Activated T-helper 2 cell treated with anti-CD3 and anti-CD28 coated beads, Interferon-gamma antibody, Interleukin-2, Interleukin-4, amounts not matched to agents 10 μg/mL and 5 μg/mL and 100 μg/mL, durations not matched to agents 14 hours and 24 hours and 36 hours (primary cell): Measurements from ENCODE around the gene CAMTA1. TPM values are rescaled to one million over a fixed set of nuclear protein-coding genes. Genes with fewer than 3 reads are reported as not detected.

Experiments used
- DNase-seq: peaks from one replicate; pipeline ENCODE4 v3.0.0; 2021; ENCODE audit warnings: low spot score
- H3K27ac Mint-ChIP-seq: one replicate; pipeline ENCODE4 v1.8.0; 2021; ENCODE audit warnings: mixed read lengths
- H3K27me3 Mint-ChIP-seq: one replicate; pipeline ENCODE4 v1.8.0; 2021; ENCODE audit warnings: low read depth, mixed read lengths
- H3K36me3 Mint-ChIP-seq: one replicate; pipeline ENCODE4 v1.8.0; 2021; ENCODE audit warnings: low read depth, mixed read lengths
- H3K4me1 Mint-ChIP-seq: one replicate; pipeline ENCODE4 v1.8.0; 2021; ENCODE audit warnings: low read depth, mixed read lengths
- H3K4me3 Mint-ChIP-seq: one replicate; pipeline ENCODE4 v1.8.0; 2021; ENCODE audit warnings: low read depth, mild to moderate bottlenecking, moderate library complexity, mixed read lengths
- H3K9me3 Mint-ChIP-seq: one replicate; pipeline ENCODE4 v1.8.0; 2021; ENCODE audit warnings: mixed read lengths
- intact Hi-C: fragments of 100-400 bp; cut with micrococcal nuclease; formaldehyde crosslinking; loops from one replicate; pipeline ENCODE4 v1.15.1; 2023
- total RNA-seq: library from RNA; stranded (reverse); gene quantifications from 2 replicates; pipeline ENCODE4 v1.2.3, GENCODE V29; 2022

Gene CAMTA1
- total RNA-seq, 1 donor from 2014 or later = 62.9 TPM

DNA sequence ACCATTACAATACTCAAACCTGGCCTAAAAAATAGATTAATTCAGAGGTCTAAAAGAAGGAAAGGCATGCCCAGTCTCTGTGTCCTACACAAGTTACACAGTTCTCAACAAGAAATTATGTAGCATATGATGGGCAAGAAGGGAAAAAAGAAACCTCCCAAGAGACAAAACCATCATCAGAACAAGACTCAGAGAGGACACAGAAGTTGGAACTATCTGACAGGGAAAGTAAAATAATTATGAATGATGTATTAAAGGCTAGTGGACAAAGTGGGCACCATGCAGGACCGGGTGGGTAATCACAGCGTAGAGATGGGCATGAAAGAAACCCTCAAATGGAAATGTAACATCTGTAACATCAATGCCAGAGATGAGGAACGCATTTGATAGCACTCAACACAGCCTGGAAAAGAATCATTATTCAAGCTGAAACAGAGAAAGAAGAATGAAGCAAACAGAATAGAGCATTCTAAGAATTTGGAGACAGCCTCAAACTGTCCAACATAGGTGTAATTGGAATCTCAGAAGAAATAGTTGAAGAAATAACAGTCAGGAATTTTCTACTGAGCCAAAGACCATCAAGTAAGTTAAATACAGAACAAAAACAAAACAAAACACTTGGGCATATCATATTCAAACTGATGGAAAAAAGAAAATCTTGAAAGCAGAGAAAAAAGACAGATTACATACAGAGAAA lies 1028.6 kb downstream of the CAMTA1 start:
- Mint-ChIP-seq H3K4me1 (peaks cover 2% of the 10 kb centered on the region), H3K4me3 (no peak overlapping the region), H3K9me3 (peaks cover 22% of the 10 kb centered on the region), H3K27me3 (peaks cover 4% of the 10 kb centered on the region), H3K36me3 (peaks cover 19% of the 10 kb centered on the region), H3K27ac (no peak overlapping the region)
- no peak for DNase-seq
- intact Hi-C loops = no loop called here

Other genes with a start within 250 kb of the CAMTA1 start
- 43.4 and 50.0 TPM in 2 replicates for gene NOL9, start 230.9 kb upstream of the CAMTA1 start, total RNA-seq
- gene TAS1R1, start 230.1 kb upstream of the CAMTA1 start, total RNA-seq = not detected in 2 replicates
- 26.3 and 28.0 TPM in 2 replicates for gene ZBTB48, start 205.5 kb upstream of the CAMTA1 start, total RNA-seq
- gene KLHL21, start 182.6 kb upstream of the CAMTA1 start, total RNA-seq = 21.3 and 22.6 TPM in 2 replicates
- gene PHF13, start 171.7 kb upstream of the CAMTA1 start, total RNA-seq = 19.7 and 20.4 TPM in 2 replicates
- 23.2 and 24.1 TPM in 2 replicates for gene THAP3, start 160.6 kb upstream of the CAMTA1 start, total RNA-seq
- 69.6 and 74.0 TPM in 2 replicates for gene DNAJC11, start 83.6 kb upstream of the CAMTA1 start, total RNA-seq